K562 (cell line): ENCODE results near the gene PCBD1. TPM values are rescaled to one million over a fixed set of nuclear protein-coding genes. Genes with fewer than 3 reads are reported as not detected.

ENCODE experiments used
- ATAC-seq: fragments of 200-7000 bp; cut with Tn5 transposase; 3 replicates; pipeline ENCODE4 v1.9.1; 2020; ENCODE audit warnings: moderate library complexity
- BruUV-seq: library from RNA; stranded (reverse); fragments of 400-500 nt; replicated peaks from 2 replicates; lab custom pipeline; 2021; lab: Mats Ljungman, UMichigan
- CTCF ChIA-PET: fragments of 300-600 bp; formaldehyde crosslinking; extraction: SDS; loops from one replicate; lab custom pipeline; 2021; ENCODE audit warnings: low intra/inter-chr PET ratio; lab: Yijun Ruan, JAX
- POLR2A ChIA-PET: fragments of 300-600, 350-650 bp; sonication (Branson Sonifier 250); formaldehyde crosslinking; extraction: SDS; loops from one replicate; lab custom pipeline; 2021; ENCODE audit warnings: antibody characterized with exemption, inconsistent platforms; lab: Yijun Ruan, JAX
- DNase-seq, 4 experiments: peaks; one replicate each; pipeline versions ENCODE4 v3.0.0 to v3.0.0-alpha.2; 2011 to 2018; ENCODE audit warnings: low spot score in 3 of 4, mixed read lengths in 3 of 4; ENCODE audit errors: extremely low read depth in 1 of 4
- FAIRE-seq: peaks from 2 replicates; lab custom pipeline; 2011; peaks lifted over from hg19 to GRCh38; lab: Jason Lieb, UNC
- H2AFZ ChIP-seq: 2 replicates; pipeline ENCODE4 v1.6.0; 2011; ENCODE audit warnings: low read depth, low read length, control low read depth, inconsistent platforms
- H3K27ac ChIP-seq: fragments of 200-600 bp; 3 replicates; pipeline ENCODE4 v1.8.0; 2011; ENCODE audit warnings: low read depth, mild to moderate bottlenecking, control low read depth, inconsistent platforms, low read length, moderate library complexity, mixed read lengths; ENCODE audit errors: extremely low read depth
- H3K27me3 ChIP-seq, 2 experiments: fragments of 300-600 bp in 1 of 2; 2 replicates in 1 of 2; 3 replicates in 1 of 2; pipeline versions ENCODE4 v1.6.0 to v1.8.0; 2011; ENCODE audit warnings: inconsistent platforms in 2 of 2, low read length in 2 of 2, mild to moderate bottlenecking in 1 of 2, mixed read lengths in 1 of 2, moderate library complexity in 1 of 2; ENCODE audit not compliant: control insufficient read depth in 2 of 2, insufficient read depth in 2 of 2
- H3K36me3 ChIP-seq: fragments of 300-600 bp; 3 replicates; pipeline ENCODE4 v1.8.0; 2011; ENCODE audit warnings: mild to moderate bottlenecking, low read length, inconsistent platforms; ENCODE audit not compliant: control insufficient read depth, insufficient read depth
- H3K4me1 ChIP-seq, 2 experiments: fragments of 200-600 bp in 1 of 2; replicated peaks in 1 of 2; 2 replicates in 1 of 2; 3 replicates in 1 of 2; pipeline versions ENCODE4 v1.5.1 to v1.8.0; 2011; ENCODE audit warnings: inconsistent platforms in 2 of 2, low read length in 2 of 2, mild to moderate bottlenecking in 1 of 2, mixed read lengths in 1 of 2, moderate library complexity in 1 of 2; ENCODE audit not compliant: control insufficient read depth in 2 of 2, insufficient read depth in 2 of 2
- H3K4me2 ChIP-seq: 2 replicates; pipeline ENCODE4 v1.6.1; 2011; ENCODE audit warnings: low read length, control low read depth, inconsistent platforms, mixed read lengths; ENCODE audit not compliant: insufficient read depth
- H3K4me3 ChIP-seq: fragments of 200-600 bp; sonication (generic), shearing (Covaris generic); 2 replicates; pipeline ENCODE4 v1.5.1; 2016; ENCODE audit warnings: control low read depth, inconsistent platforms
- H3K79me2 ChIP-seq: fragments of 200-600 bp; 3 replicates; pipeline ENCODE4 v1.8.0; 2011; ENCODE audit warnings: low read length, inconsistent platforms; ENCODE audit not compliant: control insufficient read depth, insufficient read depth
- H3K9ac ChIP-seq, 2 experiments: 2 replicates each; pipeline versions ENCODE4 v1.6.0 to v1.6.1; 2011; ENCODE audit warnings: low read depth in 2 of 2, low read length in 2 of 2, control low read depth in 1 of 2, inconsistent platforms in 1 of 2, mild to moderate bottlenecking in 1 of 2, mixed read lengths in 1 of 2; ENCODE audit not compliant: insufficient read depth in 1 of 2
- H3K9me1 ChIP-seq: one replicate; pipeline ENCODE4 v1.6.0; 2011; ENCODE audit warnings: inconsistent platforms, mild to moderate bottlenecking, low read length, moderate library complexity; ENCODE audit not compliant: control insufficient read depth, insufficient read depth
- H3K9me3 ChIP-seq: replicated peaks from 2 replicates; pipeline ENCODE4 v1.5.1; 2011; ENCODE audit warnings: low read depth, low read length, inconsistent platforms; ENCODE audit not compliant: control insufficient read depth, insufficient read depth
- H4K20me1 ChIP-seq: replicated peaks from 2 replicates; pipeline ENCODE4 v1.6.1; 2011; ENCODE audit warnings: low read length, inconsistent platforms, mixed read lengths; ENCODE audit not compliant: control insufficient read depth, insufficient read depth
- CBX2 ChIP-seq: fragments of 200-600 bp; sonication (generic); IDR thresholded peaks from one replicate; pipeline ENCODE4 v1.6.1; 2012; ENCODE audit warnings: mild to moderate bottlenecking, low read length, inconsistent platforms; ENCODE audit not compliant: insufficient read depth, poor library complexity, severe bottlenecking
- GTF2E2 ChIP-seq: fragments of 200-800 bp; sonication (Bioruptor generic); IDR thresholded peaks from 2 replicates; pipeline ENCODE4 v1.6.1; 2016; ENCODE audit warnings: missing genetic modification characterization, missing compliant biosample characterization
- HIVEP1 ChIP-seq: fragments of 250-450 bp; sonication (Bioruptor Pico); IDR thresholded peaks from 2 replicates; pipeline ENCODE4 v1.4.0; 2020; ENCODE audit warnings: mild to moderate bottlenecking
- KDM1A ChIP-seq, 2 experiments: fragments of 450-650 bp; IDR thresholded peaks; 2 replicates each; pipeline ENCODE4 v1.6.1; 2016; ENCODE audit warnings: mild to moderate bottlenecking in 2 of 2
- KLF6 ChIP-seq: fragments of 250-450 bp; sonication (Bioruptor Pico); IDR thresholded peaks from 2 replicates; pipeline ENCODE4 v1.4.0; 2020; ENCODE audit warnings: mild to moderate bottlenecking, moderate library complexity, borderline replicate concordance
- NR3C1 ChIP-seq: sonication (generic); formaldehyde crosslinking; IDR thresholded peaks from 2 replicates; pipeline ENCODE4 v1.8.1; 2022; ENCODE audit warnings: missing genetic modification reagents
- SAFB2 ChIP-seq: fragments of 200-400 bp; formaldehyde crosslinking; IDR thresholded peaks from 2 replicates; pipeline ENCODE4 v1.6.1; 2018; ENCODE audit warnings: borderline replicate concordance, low read length, low read depth, moderate library complexity; ENCODE audit not compliant: severe bottlenecking
- SNRNP70 ChIP-seq: fragments of 200-400 bp; formaldehyde crosslinking; optimal IDR thresholded peaks from 2 replicates; pipeline ENCODE3; 2017; ENCODE audit warnings: low read depth, low read length
- ZC3H4 ChIP-seq: sonication (generic); formaldehyde crosslinking; IDR thresholded peaks from 2 replicates; pipeline ENCODE4 v1.9.0; 2021; ENCODE audit warnings: missing genetic modification reagents, borderline replicate concordance
- ZNF197 ChIP-seq: fragments of 200-800 bp; sonication (Bioruptor generic); IDR thresholded peaks from 2 replicates; pipeline ENCODE4 v1.6.1; 2016; ENCODE audit warnings: low read depth, missing genetic modification characterization, missing compliant biosample characterization
- ZNF224 ChIP-seq: sonication (generic); formaldehyde crosslinking; IDR thresholded peaks from 2 replicates; pipeline ENCODE4 v1.8.0; 2022; ENCODE audit warnings: mild to moderate bottlenecking, missing genetic modification reagents
- ZNF57 ChIP-seq: fragments of 450-650 bp; formaldehyde crosslinking; IDR thresholded peaks from 2 replicates; pipeline ENCODE4 v1.4.0; 2020; ENCODE audit warnings: mild to moderate bottlenecking, moderate library complexity
- WGBS: fragments of 100-300 bp; shearing (Covaris generic); methylation state at CpG from one replicate; pipeline ENCODE4 v1.1.6; 2016; ENCODE audit warnings: low coverage, mixed read lengths; ENCODE audit not compliant: insufficient coverage; ENCODE audit errors: missing lambda C conversion rate; 5-methylcytosine and 5-hydroxymethylcytosine counted together
- in situ Hi-C: fragments of 300-500 bp; cut with MboI; formaldehyde crosslinking; loops from 4 replicates; pipeline ENCODE4 v1.15.0; 2018; ENCODE audit warnings: inconsistent platforms, mixed read lengths
- intact Hi-C: fragments of 100-400 bp; cut with micrococcal nuclease; formaldehyde crosslinking; loops from 2 replicates; pipeline ENCODE4 v1.14.2; 2022
- polyA plus RNA-seq, 8 experiments: library from polyadenylated mRNA; depleted of rRNA in 4 of 8; stranded (reverse) in 5 of 8; unstranded in 3 of 8; fragments of >200 nt; fragmentation: Nextera tagmentation in 2 of 8; fragmentation: Illumina TruSeq in 1 of 8; extraction: Ambion mirVana in 2 of 8; extraction: Trizol in 1 of 8; gene quantifications; 2 replicates each; pipeline versions ENCODE4 v1.2.1 to v1.2.3, GENCODE V29; 2011 to 2014; ENCODE audit warnings: inconsistent platforms in 1 of 8, missing spikeins in 1 of 8
- total RNA-seq, 7 experiments: library from RNA; depleted of rRNA in 6 of 7; stranded (reverse); fragments of >200 nt in 6 of 7; fragmentation: Illumina TruSeq in 2 of 7; extraction: Trizol in 2 of 7; gene quantifications; 2 replicates each; pipeline versions ENCODE4 v1.2.1 to v1.2.3, GENCODE V29; 2011 to 2021; ENCODE audit warnings: low replicate concordance in 1 of 7

Gene PCBD1
- total and polyA plus RNA-seq, 9 of the 15 experiments (the other 6 are each of a cell fraction or from before 2014, with no cell fraction given): 14.6 to 109 (median 57.0) TPM

DNA sequence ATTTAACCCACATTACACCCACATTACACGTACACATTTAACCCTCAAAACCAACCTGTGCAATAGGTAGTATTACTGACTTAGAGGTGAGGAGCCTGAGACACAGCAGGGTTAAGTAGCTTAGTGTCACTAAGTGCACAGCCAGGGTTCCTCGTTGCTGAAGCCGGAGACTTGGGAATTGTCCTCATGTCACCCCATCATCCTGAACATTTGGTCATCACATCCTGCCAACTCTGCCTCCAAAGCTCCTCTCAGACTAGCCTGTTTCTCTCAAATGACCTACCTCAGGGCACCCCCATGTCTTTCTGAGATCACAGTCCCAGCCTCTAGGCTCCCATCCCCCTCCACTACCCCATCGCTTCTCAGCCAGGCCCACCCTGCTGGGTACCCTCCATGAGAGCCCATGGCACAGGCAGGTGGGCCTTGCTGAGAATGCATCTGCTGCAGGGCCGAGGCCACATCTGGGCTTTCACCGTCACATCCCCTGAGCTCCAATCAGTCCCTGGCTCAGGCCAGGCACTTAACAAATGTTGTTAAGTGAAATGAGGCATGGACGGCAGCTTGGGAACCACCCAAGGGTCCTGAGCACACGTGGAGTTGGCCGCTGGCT is 21.1 kb upstream of the PCBD1 start:
- ChIA-PET POLR2A (interaction anchor here (0.7 kb wide), 1 partner anchor 136 kb away, joined by 3 read pairs; no protein-coding TSS in a partner anchor), CTCF (no interaction called here)
- ATAC-seq (no peak), FAIRE-seq (no peak)
- Histone ChIP-seq H3K4me2 (no peak overlapping the region), H3K4me3 (no peak overlapping the region), H2AFZ (no peak overlapping the region), H3K9ac (no peak overlapping the region)
- intact Hi-C loops: no loop called here
- TF ChIP-seq CBX2 (no peak), GTF2E2 (tag) (no peak), ZNF57 (CRISPR knock-in tag) (no peak), ZC3H4 (CRISPR knock-in tag) (no peak), SAFB2 (no peak), NR3C1 (CRISPR knock-in tag) (no peak), SNRNP70 (no peak), ZNF197 (no peak), HIVEP1 (CRISPR knock-in tag) (no peak), KLF6 (CRISPR knock-in tag) (no peak), KDM1A (IDR thresholded peaks at IDR 0.05) (no peak), ZNF224 (CRISPR knock-in tag) (no peak)
- TF ChIP-seq, all 486 proteins: peak for 0
- Histone ChIP-seq H3K4me1 (peaks cover 0 to 5% of the 10 kb centered on the region in 2 experiments; a peak in 3 of 5 replicates), H3K79me2 (no peaks in the 10 kb centered on the region), H3K27ac (no peak overlapping the region), H3K27me3 (peaks cover 41 to 83% of the 10 kb centered on the region in 2 experiments), H4K20me1 (peaks cover 9% of the 10 kb centered on the region), H3K36me3 (no peaks in the 10 kb centered on the region), H3K9me1 (no peaks in the 10 kb centered on the region), H3K9me3 (no peaks in the 10 kb centered on the region)
- DNase-seq: no peak
- WGBS: 3% methylated on average over 9 of the region's 9 CpGs
- BruUV-seq: no TSS peak
- in situ Hi-C loops: no loop called here
